GM18870 (cell line): ENCODE data around the gene BCAM.
"Not testable (repeated sequence)": the region's sequence is repeated elsewhere in the genome, so short reads cannot be mapped to it uniquely, and the experiment has no call there.

ENCODE experiments used
- ATAC-seq: cut with Tn5 transposase; IDR thresholded peaks from one replicate; pipeline ENCODE4 v1.9.1; 2021; ENCODE audit warnings: moderate library complexity; ENCODE audit not compliant: unreplicated experiment

The BCAM gene, protein sequence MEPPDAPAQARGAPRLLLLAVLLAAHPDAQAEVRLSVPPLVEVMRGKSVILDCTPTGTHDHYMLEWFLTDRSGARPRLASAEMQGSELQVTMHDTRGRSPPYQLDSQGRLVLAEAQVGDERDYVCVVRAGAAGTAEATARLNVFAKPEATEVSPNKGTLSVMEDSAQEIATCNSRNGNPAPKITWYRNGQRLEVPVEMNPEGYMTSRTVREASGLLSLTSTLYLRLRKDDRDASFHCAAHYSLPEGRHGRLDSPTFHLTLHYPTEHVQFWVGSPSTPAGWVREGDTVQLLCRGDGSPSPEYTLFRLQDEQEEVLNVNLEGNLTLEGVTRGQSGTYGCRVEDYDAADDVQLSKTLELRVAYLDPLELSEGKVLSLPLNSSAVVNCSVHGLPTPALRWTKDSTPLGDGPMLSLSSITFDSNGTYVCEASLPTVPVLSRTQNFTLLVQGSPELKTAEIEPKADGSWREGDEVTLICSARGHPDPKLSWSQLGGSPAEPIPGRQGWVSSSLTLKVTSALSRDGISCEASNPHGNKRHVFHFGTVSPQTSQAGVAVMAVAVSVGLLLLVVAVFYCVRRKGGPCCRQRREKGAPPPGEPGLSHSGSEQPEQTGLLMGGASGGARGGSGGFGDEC

GRCh38 chr19:44808463-44809371, at the start of gene BCAM:
BCAM (plus strand) TSS chr19:44809103; CDS start chr19:44809125, 22 bp downstream.
- ATAC-seq, result no peak

DNA sequence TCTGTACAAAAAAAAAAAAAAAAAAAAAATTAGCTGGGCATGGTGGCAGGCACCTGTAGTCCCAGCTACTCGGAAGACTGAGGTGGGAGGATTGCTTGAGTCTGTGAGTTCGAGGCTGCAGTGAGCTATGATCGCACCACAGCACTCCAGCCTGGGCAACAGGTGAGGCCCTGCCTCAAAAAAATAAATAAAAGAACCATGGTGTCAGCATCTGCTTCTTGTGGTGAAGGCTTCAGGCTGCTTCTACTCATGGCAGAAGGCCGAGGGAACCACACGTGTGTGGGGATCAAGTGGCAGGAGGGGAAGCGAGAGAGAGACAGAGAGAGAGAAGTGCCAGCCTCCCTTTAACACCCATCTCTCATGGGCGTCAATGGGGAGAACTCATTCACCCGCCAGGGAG, 46.9 kb upstream of the BCAM start:
- ATAC-seq, result no peak

DNA sequence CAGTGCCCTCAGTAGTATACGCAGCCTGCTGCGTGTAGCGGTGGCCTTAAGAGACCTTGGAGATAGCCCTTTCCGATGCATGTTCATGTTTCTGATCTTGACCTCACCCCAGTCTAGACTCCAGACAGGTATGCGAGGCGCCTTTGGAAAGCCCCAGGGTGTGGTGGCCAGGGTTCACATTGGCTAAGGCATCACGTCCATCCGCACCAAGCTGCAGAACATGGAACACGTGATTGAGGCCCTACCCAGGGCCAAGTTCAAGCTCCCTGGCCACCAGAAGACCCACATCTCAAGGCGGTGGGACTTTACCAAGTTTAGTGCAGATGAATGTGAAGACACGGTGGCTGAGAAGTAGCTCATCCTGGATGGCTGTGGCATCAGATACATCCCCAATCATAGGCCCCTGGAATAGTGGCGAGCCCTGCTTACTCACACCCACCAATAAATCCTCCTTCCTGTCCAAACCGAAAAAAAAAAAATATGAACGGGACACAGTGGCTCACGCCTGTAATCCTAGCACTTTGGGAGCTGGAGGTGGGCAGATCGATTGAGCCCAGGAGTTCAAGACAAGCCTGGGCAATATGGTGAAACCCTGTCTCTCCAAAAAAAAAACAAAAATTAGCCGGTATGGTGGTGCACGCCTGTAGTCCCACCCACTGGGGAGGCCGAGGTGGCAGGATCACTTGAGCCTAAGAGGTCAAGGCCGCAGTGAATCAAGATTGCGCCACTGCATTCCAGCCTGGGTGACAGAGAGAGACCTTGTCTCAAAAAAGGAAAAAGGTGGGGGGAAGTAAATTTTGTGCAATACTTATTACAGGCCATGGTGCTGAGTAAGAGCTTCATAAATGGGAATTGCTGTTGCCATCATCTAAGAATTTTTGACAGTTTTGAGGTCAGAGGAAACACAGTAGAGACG, 43.6 kb upstream of the BCAM start:
- no peak for ATAC-seq

DNA sequence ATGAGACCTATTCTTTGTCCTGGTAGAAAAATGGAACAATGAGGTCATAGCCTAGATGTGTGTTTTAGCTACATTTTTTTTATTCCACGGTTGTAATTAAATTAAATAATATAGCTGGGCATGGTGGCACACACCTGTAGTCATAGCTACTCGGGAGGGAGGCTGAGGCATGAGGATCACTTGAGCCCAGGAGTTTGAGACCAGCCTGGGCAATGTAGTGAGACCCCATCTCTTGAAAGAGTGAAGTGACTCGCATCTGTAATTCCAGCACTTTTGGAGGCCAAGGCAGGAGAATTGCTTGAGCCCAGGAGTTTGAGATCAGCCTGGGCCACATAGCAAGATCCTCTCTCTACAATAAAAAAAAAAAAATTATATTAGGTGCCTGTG, 43.0 kb upstream of the BCAM start:
- no peak for ATAC-seq

DNA sequence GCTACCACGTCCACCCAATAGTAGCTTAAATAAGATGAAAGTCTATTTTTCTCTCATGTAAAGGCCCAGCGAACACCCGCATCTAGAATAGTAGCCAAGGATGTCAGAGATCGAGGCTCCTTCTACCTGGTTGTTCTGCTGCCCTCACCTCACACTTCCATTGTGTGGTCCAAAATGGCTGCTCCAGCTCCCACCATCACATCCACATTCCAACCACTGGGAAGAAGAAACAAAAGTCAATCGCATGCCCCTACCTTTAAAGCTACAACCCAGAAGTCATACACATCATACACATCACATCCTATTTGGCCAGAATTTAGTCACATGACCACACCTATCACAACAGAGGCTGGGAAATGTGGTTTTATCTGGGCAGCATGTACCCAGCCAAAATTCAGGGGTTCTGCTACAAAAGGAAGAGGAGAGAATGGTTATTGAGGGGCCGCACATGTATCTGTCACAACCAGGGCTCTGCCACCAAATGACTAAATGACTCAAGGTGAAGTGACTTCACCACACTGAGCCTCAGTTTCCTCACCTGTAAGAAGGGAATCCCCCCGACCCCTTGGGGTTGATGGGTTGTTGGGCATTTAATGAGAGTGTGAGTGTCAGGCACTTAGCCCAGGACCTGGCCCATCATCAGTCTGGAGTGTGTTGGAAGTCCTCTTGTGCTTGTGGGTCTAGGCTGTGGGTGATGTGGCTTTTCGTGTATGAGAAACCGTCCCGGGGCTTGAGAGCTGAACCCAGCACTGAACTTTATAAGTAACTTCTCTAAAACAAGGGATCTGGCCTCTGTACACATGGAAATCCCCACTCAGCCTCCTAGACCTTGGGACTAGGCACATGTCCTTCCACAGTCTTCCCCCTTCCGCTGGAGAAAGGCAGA, 41.4 kb upstream of the BCAM start:
- ATAC-seq, result no peak

GRCh38 chr19:44770550-44771257, 38.2 kb upstream of the BCAM start:
- peak; percentile 86 for ATAC-seq

DNA sequence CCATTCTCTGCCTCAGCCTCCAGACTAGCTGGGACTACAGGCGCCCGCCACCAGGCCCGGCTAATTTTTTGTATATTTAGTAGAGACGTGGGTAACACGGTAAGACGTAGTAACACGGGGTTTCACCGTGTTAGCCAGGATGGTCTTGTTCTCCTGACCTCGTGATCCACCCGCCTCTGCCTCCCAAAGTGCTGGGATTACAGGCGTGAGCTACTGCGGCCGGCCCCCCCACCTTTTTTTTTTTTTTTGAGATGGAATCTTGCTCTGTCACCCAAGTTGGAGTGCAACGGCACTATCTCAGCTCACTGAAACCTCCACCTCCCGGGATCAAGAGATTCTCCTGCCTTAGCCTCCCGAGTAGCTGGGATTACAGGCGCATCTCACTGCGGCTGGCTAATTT, 36.8 kb upstream of the BCAM start:
- ATAC-seq, result not testable (repeated sequence)

- ATAC-seq, result no peak
Measured at GRCh38 chr19:44772959-44773358, 35.9 kb upstream of the BCAM start.

DNA sequence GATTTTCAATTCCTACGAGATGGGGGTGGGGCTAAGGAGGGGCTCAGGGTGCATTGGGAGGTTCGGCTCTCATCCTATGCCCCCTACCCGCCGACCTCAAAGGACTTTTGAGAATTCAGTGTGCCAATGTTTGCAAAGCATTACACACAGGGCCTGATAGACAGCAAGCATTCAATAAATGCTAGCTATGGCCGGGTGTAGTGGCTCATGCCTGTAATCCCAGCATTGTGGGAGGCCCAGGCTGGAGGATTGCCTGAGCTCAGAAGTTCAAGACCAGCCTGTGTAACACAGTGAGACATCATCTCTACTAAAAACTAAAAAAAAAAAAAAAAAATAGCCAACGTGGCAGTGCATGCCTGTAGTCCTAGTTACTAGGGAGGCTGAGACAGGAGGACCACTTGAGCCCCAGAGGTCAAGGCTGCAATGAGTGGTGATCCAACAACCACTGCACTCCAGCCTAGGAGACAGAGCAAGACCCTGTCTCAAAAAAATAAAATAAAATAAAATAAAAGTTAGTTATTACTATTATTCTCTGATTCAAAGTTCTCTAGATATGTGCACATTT, 33.1 kb upstream of the BCAM start:
- no peak for ATAC-seq

DNA sequence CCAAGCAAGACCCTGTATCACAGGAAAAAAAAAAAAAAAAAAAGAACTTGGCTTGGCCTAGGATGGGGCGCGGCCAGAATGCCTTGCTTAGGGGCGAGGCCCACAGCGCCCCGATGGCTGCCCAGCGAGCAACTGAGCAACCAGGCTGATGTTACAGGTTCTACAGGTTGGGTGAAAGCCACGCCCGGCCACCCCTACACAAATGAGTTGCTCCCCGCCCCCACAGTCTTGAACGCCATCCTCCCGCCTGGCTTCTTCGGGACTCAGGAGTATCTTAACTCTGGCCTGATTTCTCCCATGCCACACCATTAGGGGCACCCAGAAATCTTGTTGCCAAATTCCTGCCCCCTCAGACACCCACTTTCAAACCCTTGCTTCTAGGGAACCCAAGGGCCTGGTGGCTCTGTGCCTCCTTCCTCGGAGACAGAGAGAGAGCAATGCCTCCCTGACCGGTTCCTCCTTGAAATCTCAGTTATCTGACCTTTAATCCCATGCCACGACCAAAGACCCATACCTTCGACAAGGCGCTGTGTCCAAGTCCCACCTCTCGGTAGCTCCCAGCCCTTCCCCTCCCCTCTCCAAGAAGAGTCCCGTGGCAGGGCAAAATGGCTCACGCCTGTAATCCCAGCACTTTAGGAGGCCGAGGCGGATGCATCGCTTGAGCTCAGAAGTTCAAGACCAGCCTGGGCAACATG, 32.4 kb upstream of the BCAM start:
- ATAC-seq, result no peak

GRCh38 chr19:44777715-44778347, 31.1 kb upstream of the BCAM start, which contains the start of gene CBLC:
CBLC (plus strand) TSS chr19:44777890; CDS start chr19:44777932, 42 bp downstream.
- ATAC-seq, result no peak

DNA sequence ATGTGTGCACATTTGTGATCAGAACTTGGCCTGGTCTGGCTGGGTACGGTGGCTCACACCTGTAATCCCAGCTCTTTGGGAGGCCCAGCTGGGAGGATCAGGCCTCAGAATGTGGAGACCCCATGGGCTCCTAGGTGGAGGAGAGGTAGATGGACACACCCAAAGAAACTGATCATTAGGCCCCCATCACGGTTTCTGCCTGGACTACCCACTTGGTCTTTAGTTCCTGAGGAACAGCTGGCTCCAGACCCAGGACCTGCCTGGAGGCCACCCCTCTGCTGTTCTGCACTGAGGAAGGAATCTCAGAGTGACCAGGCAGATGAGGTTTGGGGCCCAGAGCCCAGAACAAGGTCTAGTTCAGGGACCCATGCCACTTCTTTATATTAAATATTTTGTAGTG, 29.8 kb upstream of the BCAM start:
- ATAC-seq, result no peak

DNA sequence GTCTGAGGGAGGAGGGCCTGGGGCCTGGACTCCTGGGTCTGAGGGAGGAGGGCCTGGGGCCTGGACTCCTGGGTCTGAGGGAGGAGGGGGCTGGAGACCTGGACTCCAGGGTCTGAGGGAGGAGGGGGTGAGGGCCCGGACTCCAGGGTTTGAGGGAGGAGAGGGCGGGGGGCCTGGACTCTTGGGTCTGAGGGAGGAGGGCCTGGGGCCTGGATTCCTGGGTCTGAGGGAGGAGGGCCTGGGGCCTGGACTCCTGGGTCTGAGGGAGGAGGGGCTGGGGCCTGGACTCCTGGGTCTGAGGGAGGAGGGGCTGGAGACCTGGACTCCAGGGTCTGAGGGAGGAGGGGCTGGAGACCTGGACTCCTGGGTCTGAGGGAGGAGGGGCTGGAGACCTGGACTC, 27.2 kb upstream of the BCAM start:
- ATAC-seq, result not testable (repeated sequence)

GRCh38 chr19:44782729-44783128, 26.2 kb upstream of the BCAM start:
- ATAC-seq, result no peak

GRCh38 chr19:44783545-44783944, 25.4 kb upstream of the BCAM start:
- no peak for ATAC-seq

GRCh38 chr19:44785271-44785670, 23.6 kb upstream of the BCAM start:
- no peak for ATAC-seq

GRCh38 chr19:44785993-44786392, 22.9 kb upstream of the BCAM start:
- ATAC-seq, result no peak
